ENCODE data around the gene FOXP1. TPM values are rescaled to one million over a fixed set of nuclear protein-coding genes. Genes with fewer than 3 reads are reported as not detected.

Gene FOXP1
- total RNA-seq, 1 donor from 2014 or later: 31.1 TPM

GRCh38 chr3:71371282-71371681 lies 212.2 kb downstream of the FOXP1 start:
- H3K27ac Mint-ChIP-seq (ENCODE audit: unreplicated experiment): no peak overlapping the region
- no peak for DNase-seq
- no peaks in the 10 kb centered on the region for H3K36me3 Mint-ChIP-seq (ENCODE audit: unreplicated experiment)
- no peaks in the 10 kb centered on the region for H3K9me3 Mint-ChIP-seq (ENCODE audit: unreplicated experiment)
- no peaks in the 10 kb centered on the region for H3K27me3 Mint-ChIP-seq (ENCODE audit: unreplicated experiment)
- no peak overlapping the region for H3K4me3 Mint-ChIP-seq (ENCODE audit: unreplicated experiment)
- TF ChIP-seq, protein P1, sequence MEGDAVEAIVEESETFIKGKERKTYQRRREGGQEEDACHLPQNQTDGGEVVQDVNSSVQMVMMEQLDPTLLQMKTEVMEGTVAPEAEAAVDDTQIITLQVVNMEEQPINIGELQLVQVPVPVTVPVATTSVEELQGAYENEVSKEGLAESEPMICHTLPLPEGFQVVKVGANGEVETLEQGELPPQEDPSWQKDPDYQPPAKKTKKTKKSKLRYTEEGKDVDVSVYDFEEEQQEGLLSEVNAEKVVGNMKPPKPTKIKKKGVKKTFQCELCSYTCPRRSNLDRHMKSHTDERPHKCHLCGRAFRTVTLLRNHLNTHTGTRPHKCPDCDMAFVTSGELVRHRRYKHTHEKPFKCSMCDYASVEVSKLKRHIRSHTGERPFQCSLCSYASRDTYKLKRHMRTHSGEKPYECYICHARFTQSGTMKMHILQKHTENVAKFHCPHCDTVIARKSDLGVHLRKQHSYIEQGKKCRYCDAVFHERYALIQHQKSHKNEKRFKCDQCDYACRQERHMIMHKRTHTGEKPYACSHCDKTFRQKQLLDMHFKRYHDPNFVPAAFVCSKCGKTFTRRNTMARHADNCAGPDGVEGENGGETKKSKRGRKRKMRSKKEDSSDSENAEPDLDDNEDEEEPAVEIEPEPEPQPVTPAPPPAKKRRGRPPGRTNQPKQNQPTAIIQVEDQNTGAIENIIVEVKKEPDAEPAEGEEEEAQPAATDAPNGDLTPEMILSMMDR (IDR thresholded peaks at IDR 0.05; ENCODE audit: partially characterized antibody, unreplicated experiment): no peak
- peaks cover 3% of the 10 kb centered on the region for H3K4me1 Mint-ChIP-seq (ENCODE audit: low read depth, unreplicated experiment)

DNA sequence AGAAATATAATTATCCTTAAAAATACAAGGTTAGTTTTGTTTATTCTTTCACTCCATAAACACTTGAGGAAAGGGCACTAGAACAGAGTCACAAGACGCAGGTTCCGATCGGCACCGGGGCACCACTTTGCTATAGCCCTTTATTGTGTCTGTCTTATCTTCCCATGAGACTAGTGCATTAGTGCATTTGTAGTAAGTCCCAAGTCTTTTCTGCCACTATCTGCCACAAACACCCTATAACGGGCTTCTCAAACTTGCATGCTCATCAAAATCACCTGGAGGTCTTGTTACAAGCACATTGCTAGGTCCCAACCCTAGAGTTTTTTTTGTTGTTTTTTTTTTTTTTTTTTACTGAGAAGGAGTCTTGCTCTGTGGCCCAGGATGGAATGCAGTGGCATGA lies 213.1 kb downstream of the FOXP1 start:
- no peak overlapping the region for H3K4me3 Mint-ChIP-seq (ENCODE audit: unreplicated experiment)
- no peak overlapping the region for H3K27ac Mint-ChIP-seq (ENCODE audit: unreplicated experiment)
- H3K27me3 Mint-ChIP-seq (ENCODE audit: unreplicated experiment): peaks cover 1% of the 10 kb centered on the region
- H3K36me3 Mint-ChIP-seq (ENCODE audit: unreplicated experiment): no peaks in the 10 kb centered on the region
- DNase-seq: no peak
- H3K9me3 Mint-ChIP-seq (ENCODE audit: unreplicated experiment): no peaks in the 10 kb centered on the region
- H3K4me1 Mint-ChIP-seq (ENCODE audit: low read depth, unreplicated experiment): peaks cover 3% of the 10 kb centered on the region
- TF ChIP-seq, protein P1 (IDR thresholded peaks at IDR 0.05; ENCODE audit: partially characterized antibody, unreplicated experiment): no peak

DNA sequence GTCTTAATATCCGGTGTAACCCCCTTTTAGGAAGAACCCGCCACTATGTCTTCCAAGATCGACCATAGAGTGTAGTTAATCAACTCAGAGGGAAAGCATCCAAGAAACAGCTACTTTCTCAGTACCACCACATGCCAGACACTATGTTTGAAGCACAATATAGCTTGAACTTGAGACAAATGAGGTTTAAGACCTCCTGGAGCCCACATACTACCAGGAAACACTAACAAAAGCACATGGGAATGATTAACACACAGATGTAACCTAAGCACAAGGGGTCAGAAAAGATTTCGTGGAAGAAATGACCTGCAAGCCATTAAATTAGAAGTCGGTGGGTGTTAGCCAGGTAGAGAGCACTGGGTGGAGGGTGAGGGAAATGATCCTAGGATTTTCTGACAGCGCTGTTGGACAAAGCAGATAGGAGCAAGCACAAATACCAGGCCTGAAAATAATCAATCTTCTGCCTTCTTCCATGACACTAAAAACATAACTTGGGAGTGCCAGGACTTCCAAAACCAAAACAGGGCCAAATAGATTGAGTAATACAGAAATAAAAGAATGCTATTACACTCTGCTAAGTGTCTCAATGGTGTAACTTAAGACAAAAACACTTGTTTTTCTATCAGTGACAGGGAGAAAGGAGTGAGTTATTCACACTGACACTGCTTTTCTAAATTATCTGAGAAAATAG lies 213.7 kb downstream of the FOXP1 start:
- no peak for DNase-seq

GRCh38 chr3:71366988-71367604 lies 216.4 kb downstream of the FOXP1 start:
- H3K36me3 Mint-ChIP-seq (ENCODE audit: unreplicated experiment): no peaks in the 10 kb centered on the region
- peaks cover 3% of the 10 kb centered on the region for H3K4me1 Mint-ChIP-seq (ENCODE audit: low read depth, unreplicated experiment)
- peaks cover 1% of the 10 kb centered on the region for H3K27me3 Mint-ChIP-seq (ENCODE audit: unreplicated experiment)
- no peak overlapping the region for H3K4me3 Mint-ChIP-seq (ENCODE audit: unreplicated experiment)
- TF ChIP-seq, protein P1 (IDR thresholded peaks at IDR 0.05; ENCODE audit: partially characterized antibody, unreplicated experiment): no peak
- H3K27ac Mint-ChIP-seq (ENCODE audit: unreplicated experiment): no peak overlapping the region
- H3K9me3 Mint-ChIP-seq (ENCODE audit: unreplicated experiment): no peaks in the 10 kb centered on the region
- DNase-seq: no peak

More for the DNA sequence above, 213.7 kb downstream of the FOXP1 start:
- H3K9me3 Mint-ChIP-seq (ENCODE audit: unreplicated experiment): no peaks in the 10 kb centered on the region
- H3K27me3 Mint-ChIP-seq (ENCODE audit: unreplicated experiment): peaks cover 1% of the 10 kb centered on the region
- TF ChIP-seq, protein P1 (IDR thresholded peaks at IDR 0.05; ENCODE audit: partially characterized antibody, unreplicated experiment): no peak
- H3K4me1 Mint-ChIP-seq (ENCODE audit: low read depth, unreplicated experiment): peaks cover 3% of the 10 kb centered on the region
- H3K27ac Mint-ChIP-seq (ENCODE audit: unreplicated experiment): no peak overlapping the region
- no peaks in the 10 kb centered on the region for H3K36me3 Mint-ChIP-seq (ENCODE audit: unreplicated experiment)
- no peak overlapping the region for H3K4me3 Mint-ChIP-seq (ENCODE audit: unreplicated experiment)

- H3K4me1 Mint-ChIP-seq (ENCODE audit: low read depth, unreplicated experiment): no peaks in the 10 kb centered on the region
- TF ChIP-seq, protein P1 (IDR thresholded peaks at IDR 0.05; ENCODE audit: partially characterized antibody, unreplicated experiment): no peak
- H3K27ac Mint-ChIP-seq (ENCODE audit: unreplicated experiment): no peak overlapping the region
- no peak overlapping the region for H3K4me3 Mint-ChIP-seq (ENCODE audit: unreplicated experiment)
- no peaks in the 10 kb centered on the region for H3K36me3 Mint-ChIP-seq (ENCODE audit: unreplicated experiment)
- H3K27me3 Mint-ChIP-seq (ENCODE audit: unreplicated experiment): peaks cover 1% of the 10 kb centered on the region
- DNase-seq: no peak
- no peaks in the 10 kb centered on the region for H3K9me3 Mint-ChIP-seq (ENCODE audit: unreplicated experiment)
Observed at GRCh38 chr3:71361334-71361890, 222.1 kb downstream of the FOXP1 start.

All from glutamatergic neuron (in vitro differentiated cells).